HTERT RPE-1 (cell line): ENCODE data around the gene PRF1.
"Not testable (repeated sequence)": the region's sequence is repeated elsewhere in the genome, so short reads cannot be mapped to it uniquely, and the experiment has no call there.

Experiments used
- in situ Hi-C: fragments of 300-500 bp; cut with MboI; formaldehyde crosslinking; loops from 4 replicates; pipeline ENCODE4 v1.14.3; 2020; ENCODE audit warnings: low sequenced_read_pairs

PRF1 gene

DNA sequence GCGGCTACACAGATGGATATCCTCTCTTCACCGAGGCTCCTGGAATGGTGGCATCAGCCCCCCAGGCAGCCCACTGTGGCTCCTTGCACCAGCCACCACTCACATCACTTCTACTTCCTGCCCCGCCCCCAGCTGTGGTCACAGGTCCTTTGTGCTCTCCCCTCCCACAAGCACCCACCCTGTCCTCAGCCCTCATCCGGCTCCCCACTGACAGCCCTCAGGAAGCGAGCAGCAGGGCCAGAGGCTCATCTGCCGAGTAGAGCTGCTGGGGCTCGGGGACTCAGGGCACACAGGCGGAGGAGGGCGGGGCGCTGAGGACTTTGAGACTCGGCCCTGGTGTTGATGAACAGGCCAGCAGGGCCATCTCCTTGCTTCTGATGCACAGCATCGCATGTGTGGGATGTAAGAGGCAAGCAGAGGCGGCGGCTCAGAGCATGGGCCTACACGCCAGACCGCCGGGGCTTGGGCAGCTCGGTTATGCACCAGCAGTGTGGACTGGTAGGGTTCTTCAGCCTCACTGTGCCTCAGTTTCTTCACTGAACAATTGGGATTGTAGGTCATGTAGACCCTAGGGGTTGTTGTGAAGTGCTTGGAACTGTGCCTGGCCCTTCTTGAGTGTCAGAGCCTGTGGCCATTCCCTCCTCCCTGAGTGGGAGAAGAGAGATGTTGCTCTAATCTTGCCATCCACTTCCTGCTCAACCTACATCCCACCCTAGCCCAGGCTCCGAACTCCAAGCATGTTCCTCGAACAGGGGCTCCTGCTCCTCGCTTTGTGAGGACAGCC lies at the start of gene PRF1:
Gene PRF1 (minus strand): TSS at position 77 of the 784 bp plus-strand sequence. CDS start 1,839 bp downstream, outside the sequence.
- in situ Hi-C loops = no loop called here

- in situ Hi-C loops = no loop called here
Observed at GRCh38 chr10:70651661-70652060, 49.1 kb upstream of the PRF1 start.

- in situ Hi-C loops = no loop called here
Observed at GRCh38 chr10:70650718-70651117, 48.2 kb upstream of the PRF1 start.

DNA sequence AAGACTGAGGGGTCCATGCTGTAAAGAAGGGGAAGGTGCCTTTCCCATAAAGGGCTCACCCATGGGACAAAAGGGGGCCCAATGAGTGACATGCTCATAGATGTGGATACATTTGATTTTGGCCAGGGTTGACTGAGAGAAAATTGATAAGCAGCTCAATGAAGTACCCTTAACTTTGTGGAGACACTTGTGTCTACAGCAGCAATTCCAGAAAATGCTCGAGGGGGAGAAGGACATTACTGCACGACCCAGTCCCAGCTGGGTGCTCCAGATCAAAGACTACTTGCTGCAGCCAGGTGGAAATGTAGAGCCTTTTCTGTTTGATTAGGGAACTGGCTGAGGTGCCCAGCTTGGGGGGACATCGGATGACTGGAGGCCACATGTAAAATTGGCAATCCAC lies 47.6 kb upstream of the PRF1 start:
- in situ Hi-C loops = no loop called here

GRCh38 chr10:70649526-70649925 lies 47.0 kb upstream of the PRF1 start:
- in situ Hi-C loops = no loop called here

- in situ Hi-C loops = no loop called here
Observed at GRCh38 chr10:70648427-70648826, 45.9 kb upstream of the PRF1 start.

- in situ Hi-C loops = no loop called here
Observed at GRCh38 chr10:70647086-70647485, 44.5 kb upstream of the PRF1 start.

- in situ Hi-C loops = not testable (repeated sequence)
Observed at GRCh38 chr10:70644959-70645358, 42.4 kb upstream of the PRF1 start.

- in situ Hi-C loops = not testable (repeated sequence)
Observed at GRCh38 chr10:70643272-70643671, 40.7 kb upstream of the PRF1 start.

- in situ Hi-C loops = not testable (repeated sequence)
Observed at GRCh38 chr10:70639640-70640383, 37.3 kb upstream of the PRF1 start.

GRCh38 chr10:70634515-70634914 lies 32.0 kb upstream of the PRF1 start:
- in situ Hi-C loops = not testable (repeated sequence)

DNA sequence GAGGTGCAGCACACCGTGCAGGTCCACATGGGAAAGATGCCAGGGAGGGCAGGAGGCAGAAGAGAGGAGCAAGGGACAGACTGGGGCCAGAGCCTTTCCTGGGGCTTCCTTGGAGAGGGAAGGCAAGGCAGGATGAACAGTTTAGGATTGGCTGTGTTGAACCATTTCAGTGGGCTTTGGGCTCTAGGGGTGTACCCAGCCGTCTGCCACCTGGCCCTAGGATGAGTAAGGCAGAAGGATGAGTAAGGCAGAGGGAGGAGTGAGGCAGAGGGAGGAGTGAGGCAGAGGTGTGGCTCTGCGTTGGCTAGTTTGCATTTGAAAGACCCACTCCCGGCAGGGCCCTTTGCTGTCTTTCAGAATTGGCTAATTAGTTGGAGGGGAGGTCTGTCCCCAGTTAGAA lies 31.5 kb upstream of the PRF1 start:
- in situ Hi-C loops = no loop called here

GRCh38 chr10:70631735-70632134 lies 29.2 kb upstream of the PRF1 start:
- in situ Hi-C loops = not testable (repeated sequence)

GRCh38 chr10:70629338-70629737 lies 26.8 kb upstream of the PRF1 start:
- in situ Hi-C loops = no loop called here

- in situ Hi-C loops = no loop called here
Observed at GRCh38 chr10:70626056-70626455, 23.5 kb upstream of the PRF1 start.

DNA sequence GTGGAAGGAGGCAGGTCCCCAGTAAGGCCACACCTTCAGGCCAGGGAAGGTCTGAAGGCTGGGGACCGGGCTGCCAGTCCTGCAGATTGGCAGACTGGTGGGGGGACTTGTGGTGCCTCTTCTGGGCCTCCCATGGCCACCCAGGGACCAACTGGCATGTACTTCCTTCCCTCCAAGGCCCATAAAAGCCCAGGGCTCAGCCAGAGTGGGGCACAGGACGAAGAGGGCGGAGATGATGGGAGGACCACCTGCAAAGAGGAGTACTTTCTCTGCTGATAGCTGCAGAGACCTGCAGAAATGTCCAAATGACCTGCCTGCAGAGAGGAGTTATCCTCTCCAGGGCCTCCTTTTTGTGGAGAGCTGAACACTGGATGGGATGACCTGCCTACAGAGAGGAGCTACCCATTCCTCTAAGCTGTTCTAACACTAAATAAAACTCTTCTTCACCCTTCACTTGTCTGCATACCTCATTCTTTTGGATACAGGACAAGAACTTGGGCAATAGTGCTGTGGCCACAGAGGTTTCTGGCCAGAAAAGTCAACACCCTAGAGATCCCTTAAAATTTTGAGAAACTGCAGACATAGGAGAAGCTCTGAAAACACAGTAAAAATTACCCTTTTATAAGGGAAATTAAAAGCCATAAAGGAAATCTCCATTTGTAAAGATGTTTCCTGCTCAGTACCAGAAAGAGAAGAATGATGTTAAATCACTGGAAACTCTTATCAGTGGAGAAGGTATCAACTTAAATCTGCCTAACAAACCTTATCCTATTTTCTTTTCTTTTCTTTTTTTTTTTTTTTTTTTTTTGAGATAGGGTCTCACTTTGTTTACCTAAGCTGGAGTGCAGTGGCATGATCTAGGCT lies 20.7 kb upstream of the PRF1 start:
- in situ Hi-C loops = no loop called here

DNA sequence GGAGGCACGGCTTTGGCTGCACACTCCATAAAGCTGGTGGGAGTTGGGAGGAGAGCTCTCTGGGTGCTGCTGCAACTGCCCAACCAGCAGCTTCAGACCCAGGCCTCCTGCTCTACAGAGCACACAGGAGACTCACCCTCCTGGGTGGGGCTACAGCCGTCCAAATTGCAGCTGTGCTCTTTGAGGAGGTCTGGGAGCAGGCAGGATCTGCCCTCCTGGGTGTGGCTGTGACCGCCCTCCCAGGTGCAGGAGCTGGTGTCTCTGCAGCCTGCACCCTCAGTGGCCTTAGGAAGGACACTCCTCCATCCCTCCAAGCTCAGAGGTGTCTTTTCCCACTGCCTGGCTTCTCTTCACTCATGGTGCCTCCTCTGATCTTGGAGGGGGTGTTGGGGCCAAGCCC lies 20.0 kb upstream of the PRF1 start:
- in situ Hi-C loops = no loop called here

GRCh38 chr10:70621503-70622078 lies 19.1 kb upstream of the PRF1 start:
- in situ Hi-C loops = no loop called here

DNA sequence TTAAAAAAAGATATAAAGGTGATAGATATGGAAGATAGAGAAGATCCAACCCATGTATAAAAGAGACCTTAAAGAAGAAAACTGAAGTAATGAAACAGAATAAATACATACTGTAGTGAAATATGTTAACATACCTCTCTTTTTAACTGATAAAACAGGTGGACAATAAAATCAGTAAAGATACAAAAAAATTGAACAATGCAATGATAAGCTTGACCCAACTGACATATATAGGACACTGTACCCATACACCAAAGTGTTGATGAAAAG lies 17.4 kb upstream of the PRF1 start:
- in situ Hi-C loops = no loop called here

- in situ Hi-C loops = no loop called here
Observed at GRCh38 chr10:70619271-70620019, 16.9 kb upstream of the PRF1 start.

GRCh38 chr10:70618663-70619062 lies 16.1 kb upstream of the PRF1 start:
- in situ Hi-C loops = no loop called here
